Measurements from ENCODE around the gene MARK3. TPM values are rescaled to one million over a fixed set of nuclear protein-coding genes. Genes with fewer than 3 reads are reported as not detected.
A peak's percentile ranks its signal among the peaks of the same experiment; 100 is the strongest.

The MARK3 gene
- total and polyA plus RNA-seq, 8 donors: 52.6 to 157 (median 95.0) TPM

- peak overlapping the region; percentile 61 to 69 (median 64) for H3K27ac ChIP-seq
- intact Hi-C loops (cut with DNase I; ENCODE audit: low total_unique reads): no loop called here
- peak overlapping the region in 1 of 4 donors; percentile 9 for H3K4me3 ChIP-seq
- WGBS, 5 donors: 37 to 46% (median 40%) methylated on average over 9 of the region's 9 CpGs
- no peaks in the 10 kb centered on the region for H3K27me3 ChIP-seq
- TF ChIP-seq CTCF (IDR thresholded peaks at IDR 0.05) (peak in 5 of 7 experiments; percentile 55 to 92 (median 86)), POLR2A (IDR thresholded peaks at IDR 0.05) (no peak), POLR2AphosphoS5 (IDR thresholded peaks at IDR 0.05) (peak in 1 of 3 donors; percentile 26), EP300 (IDR thresholded peaks at IDR 0.05) (no peak)
- no peaks in the 10 kb centered on the region for H3K9me3 ChIP-seq
- DNase-seq: peak in 1 of 2 donors; percentile 63
- peaks cover 67 to 92% (median 84%) of the 10 kb centered on the region in 4 donors for H3K4me1 ChIP-seq
- H3K36me3 ChIP-seq: no peaks in the 10 kb centered on the region
Measured at GRCh38 chr14:103393676-103394626, 8.7 kb downstream of the MARK3 start.

GRCh38 chr14:103395244-103395643 is 10.0 kb downstream of the MARK3 start:
- Histone ChIP-seq H3K27ac (peak overlapping the region in 3 of 5 donors; percentile 64 to 69 (median 66)), H3K9me3 (no peaks in the 10 kb centered on the region), H3K4me1 (peaks cover 78 to 100% (median 93%) of the 10 kb centered on the region in 4 donors), H3K27me3 (no peaks in the 10 kb centered on the region), H3K36me3 (no peaks in the 10 kb centered on the region), H3K4me3 (no peak overlapping the region)
- intact Hi-C loops (cut with DNase I; ENCODE audit: low total_unique reads): no loop called here
- DNase-seq: no peak
- no peak for TF ChIP-seq CTCF (IDR thresholded peaks at IDR 0.05)
- no peak for TF ChIP-seq POLR2A (IDR thresholded peaks at IDR 0.05)
- TF ChIP-seq EP300 (IDR thresholded peaks at IDR 0.05): no peak
- no peak for TF ChIP-seq POLR2AphosphoS5 (IDR thresholded peaks at IDR 0.05)
- WGBS, 5 donors: 36 to 60% (median 49%) methylated on average over 2 of the region's 2 CpGs

GRCh38 chr14:103396463-103396862 is 11.2 kb downstream of the MARK3 start:
- DNase-seq: no peak
- 90 to 98% (median 95%) methylated on average over 2 of the region's 2 CpGs for WGBS, 5 donors
- Histone ChIP-seq H3K36me3 (no peaks in the 10 kb centered on the region), H3K4me3 (no peak overlapping the region), H3K9me3 (no peaks in the 10 kb centered on the region), H3K4me1 (peaks cover 81 to 100% (median 90%) of the 10 kb centered on the region in 4 donors), H3K27me3 (no peaks in the 10 kb centered on the region), H3K27ac (peak overlapping the region in 2 of 5 donors; percentile 66 to 69)
- TF ChIP-seq EP300 (IDR thresholded peaks at IDR 0.05) (no peak), POLR2A (IDR thresholded peaks at IDR 0.05) (no peak), CTCF (IDR thresholded peaks at IDR 0.05) (no peak), POLR2AphosphoS5 (IDR thresholded peaks at IDR 0.05) (no peak)
- intact Hi-C loops (cut with DNase I; ENCODE audit: low total_unique reads): no loop called here

GRCh38 chr14:103398427-103399195 is 13.4 kb downstream of the MARK3 start:
- Histone ChIP-seq H3K4me1 (peaks cover 82 to 100% (median 91%) of the 10 kb centered on the region in 4 donors), H3K4me3 (no peak overlapping the region), H3K27ac (peak overlapping the region in 4 of 5 donors; percentile 62 to 82 (median 70)), H3K27me3 (no peaks in the 10 kb centered on the region), H3K9me3 (no peaks in the 10 kb centered on the region), H3K36me3 (no peaks in the 10 kb centered on the region)
- peak in 1 of 2 donors; percentile 54 for DNase-seq
- intact Hi-C loops (cut with DNase I; ENCODE audit: low total_unique reads): no loop called here
- WGBS, 5 donors: 42 to 50% (median 48%) methylated on average over 7 of the region's 7 CpGs
- TF ChIP-seq POLR2A (IDR thresholded peaks at IDR 0.05) (no peak), EP300 (IDR thresholded peaks at IDR 0.05) (no peak), POLR2AphosphoS5 (IDR thresholded peaks at IDR 0.05) (no peak), CTCF (IDR thresholded peaks at IDR 0.05) (no peak)
